CMK (cell line): ENCODE measurements around the gene ADD2.

Experiments
- DNase-seq: peaks from one replicate; pipeline ENCODE4 v3.0.0-alpha.2; 2010; ENCODE audit warnings: low read depth

Gene ADD2

GRCh38 chr2:70697603-70698383, 70.2 kb downstream of the ADD2 start:
- no peak for DNase-seq

- DNase-seq: no peak
Observed at GRCh38 chr2:70696142-70696541, 71.9 kb downstream of the ADD2 start.

- no peak for DNase-seq
Observed at GRCh38 chr2:70692256-70692655, 75.7 kb downstream of the ADD2 start.

- DNase-seq: no peak
Observed at GRCh38 chr2:70691497-70692140, 76.4 kb downstream of the ADD2 start.

GRCh38 chr2:70690846-70691245, 77.2 kb downstream of the ADD2 start:
- DNase-seq: no peak

GRCh38 chr2:70688427-70688826, 79.6 kb downstream of the ADD2 start:
- no peak for DNase-seq

- no peak for DNase-seq
Observed at GRCh38 chr2:70687461-70687795, 80.6 kb downstream of the ADD2 start.

GRCh38 chr2:70686577-70687460, 81.2 kb downstream of the ADD2 start:
- peak; percentile 52 for DNase-seq

GRCh38 chr2:70685771-70686171, 82.2 kb downstream of the ADD2 start:
- DNase-seq: no peak

GRCh38 chr2:70684846-70685622, 83.0 kb downstream of the ADD2 start:
- no peak for DNase-seq

- no peak for DNase-seq
Observed at GRCh38 chr2:70683455-70683854, 84.5 kb downstream of the ADD2 start.

- DNase-seq: no peak
Observed at GRCh38 chr2:70680735-70681134, 87.3 kb downstream of the ADD2 start.

GRCh38 chr2:70679259-70679658, 88.7 kb downstream of the ADD2 start:
- DNase-seq: no peak

GRCh38 chr2:70678576-70679143, 89.3 kb downstream of the ADD2 start:
- no peak for DNase-seq

GRCh38 chr2:70676301-70677035, 91.5 kb downstream of the ADD2 start:
- DNase-seq: no peak

GRCh38 chr2:70675862-70676261, 92.1 kb downstream of the ADD2 start:
- no peak for DNase-seq

GRCh38 chr2:70674636-70675430, 93.2 kb downstream of the ADD2 start:
- no peak for DNase-seq

- no peak for DNase-seq
Observed at GRCh38 chr2:70673041-70673647, 94.9 kb downstream of the ADD2 start.

- DNase-seq: no peak
Observed at GRCh38 chr2:70671092-70671675, 96.8 kb downstream of the ADD2 start.
